K562 (cell line): ENCODE measurements around the gene PCP4L1. TPM values are rescaled to one million over a fixed set of nuclear protein-coding genes. Genes with fewer than 3 reads are reported as not detected.

ENCODE experiments used
- CBFA2T3 ChIP-seq: fragments of 450-650 bp; IDR thresholded peaks from 2 replicates; pipeline ENCODE4 v1.6.1; 2017
- CREB1 ChIP-seq, 2 experiments: sonication (generic) in 1 of 2; formaldehyde crosslinking in 1 of 2; IDR thresholded peaks; 2 replicates each; pipeline versions ENCODE4 v1.6.1 to v1.8.0; 2012 to 2022; ENCODE audit warnings: inconsistent platforms in 1 of 2, mild to moderate bottlenecking in 1 of 2, missing genetic modification reagents in 1 of 2, moderate library complexity in 1 of 2
- PTTG1 ChIP-seq: fragments of 450-650 bp; IDR thresholded peaks from 2 replicates; pipeline ENCODE4 v1.6.1; 2016; ENCODE audit warnings: low read depth, mild to moderate bottlenecking, missing genetic modification characterization, missing compliant biosample characterization
- PYGO2 ChIP-seq: fragments of 450-650 bp; IDR thresholded peaks from 2 replicates; pipeline ENCODE4 v1.6.1; 2016; ENCODE audit warnings: mild to moderate bottlenecking, missing genetic modification characterization, moderate library complexity, missing compliant biosample characterization
- RFX7 ChIP-seq: fragments of 250-450 bp; sonication (Bioruptor Pico); IDR thresholded peaks from 2 replicates; pipeline ENCODE4 v1.5.1; 2021; ENCODE audit warnings: mild to moderate bottlenecking
- RUNX1 ChIP-seq: sonication (generic); IDR thresholded peaks from 2 replicates; pipeline ENCODE4 v1.6.1; 2016; ENCODE audit warnings: antibody characterized with exemption, low read depth
- SP2 ChIP-seq: IDR thresholded peaks from 2 replicates; pipeline ENCODE4 v1.6.1; 2011; ENCODE audit warnings: mild to moderate bottlenecking, low read depth, low read length, moderate library complexity; ENCODE audit not compliant: poor library complexity, severe bottlenecking; ENCODE audit errors: extremely low read depth
- ZKSCAN8 ChIP-seq: fragments of 200-800 bp; sonication (Bioruptor generic); IDR thresholded peaks from 2 replicates; pipeline ENCODE4 v1.6.1; 2016; ENCODE audit warnings: missing genetic modification characterization, missing compliant biosample characterization
- polyA plus RNA-seq, 8 experiments: library from polyadenylated mRNA; depleted of rRNA in 4 of 8; stranded (reverse) in 5 of 8; unstranded in 3 of 8; fragments of >200 nt; fragmentation: Nextera tagmentation in 2 of 8; fragmentation: Illumina TruSeq in 1 of 8; extraction: Ambion mirVana in 2 of 8; extraction: Trizol in 1 of 8; gene quantifications; 2 replicates each; pipeline versions ENCODE4 v1.2.1 to v1.2.3, GENCODE V29; 2011 to 2014; ENCODE audit warnings: inconsistent platforms in 1 of 8, missing spikeins in 1 of 8
- total RNA-seq, 7 experiments: library from RNA; depleted of rRNA in 6 of 7; stranded (reverse); fragments of >200 nt in 6 of 7; fragmentation: Illumina TruSeq in 2 of 7; extraction: Trizol in 2 of 7; gene quantifications; 2 replicates each; pipeline versions ENCODE4 v1.2.1 to v1.2.3, GENCODE V29; 2011 to 2021; ENCODE audit warnings: low replicate concordance in 1 of 7
- TF ChIP-seq, protein P1 (sequence below): sonication (generic); formaldehyde crosslinking; IDR thresholded peaks from 2 replicates; pipeline ENCODE4 v1.8.0; 2022; ENCODE audit warnings: mild to moderate bottlenecking, missing genetic modification reagents
- TF ChIP-seq, protein P2 (sequence below): IDR thresholded peaks from 2 replicates; pipeline ENCODE4 v1.6.1; 2011; ENCODE audit warnings: borderline replicate concordance, low read depth, mild to moderate bottlenecking, moderate library complexity, low read length; ENCODE audit not compliant: insufficient read depth, poor library complexity, severe bottlenecking
- TF ChIP-seq, protein P3 (sequence below): sonication (generic); IDR thresholded peaks from 2 replicates; pipeline ENCODE4 v1.6.1; 2016
- TF ChIP-seq, protein P4 (sequence below): sonication (generic); formaldehyde crosslinking; IDR thresholded peaks from 2 replicates; pipeline ENCODE4 v1.8.1; 2023; ENCODE audit warnings: mild to moderate bottlenecking, missing genetic modification reagents
- TF ChIP-seq, protein P5 (sequence below): fragments of 250-450 bp; sonication (Bioruptor Pico); IDR thresholded peaks from 2 replicates; pipeline ENCODE4 v1.5.0; 2021; ENCODE audit warnings: mild to moderate bottlenecking, borderline replicate concordance
- TF ChIP-seq, protein P6 (sequence below): fragments of 250-450 bp; sonication (Bioruptor Pico); IDR thresholded peaks from 2 replicates; pipeline ENCODE4 v1.8.0; 2021; ENCODE audit warnings: moderate library complexity, mild to moderate bottlenecking, inconsistent platforms

PCP4L1 gene
- total and polyA plus RNA-seq, 9 of the 15 experiments (the other 6 are each of a cell fraction or from before 2014, with no cell fraction given): not detected

DNA sequence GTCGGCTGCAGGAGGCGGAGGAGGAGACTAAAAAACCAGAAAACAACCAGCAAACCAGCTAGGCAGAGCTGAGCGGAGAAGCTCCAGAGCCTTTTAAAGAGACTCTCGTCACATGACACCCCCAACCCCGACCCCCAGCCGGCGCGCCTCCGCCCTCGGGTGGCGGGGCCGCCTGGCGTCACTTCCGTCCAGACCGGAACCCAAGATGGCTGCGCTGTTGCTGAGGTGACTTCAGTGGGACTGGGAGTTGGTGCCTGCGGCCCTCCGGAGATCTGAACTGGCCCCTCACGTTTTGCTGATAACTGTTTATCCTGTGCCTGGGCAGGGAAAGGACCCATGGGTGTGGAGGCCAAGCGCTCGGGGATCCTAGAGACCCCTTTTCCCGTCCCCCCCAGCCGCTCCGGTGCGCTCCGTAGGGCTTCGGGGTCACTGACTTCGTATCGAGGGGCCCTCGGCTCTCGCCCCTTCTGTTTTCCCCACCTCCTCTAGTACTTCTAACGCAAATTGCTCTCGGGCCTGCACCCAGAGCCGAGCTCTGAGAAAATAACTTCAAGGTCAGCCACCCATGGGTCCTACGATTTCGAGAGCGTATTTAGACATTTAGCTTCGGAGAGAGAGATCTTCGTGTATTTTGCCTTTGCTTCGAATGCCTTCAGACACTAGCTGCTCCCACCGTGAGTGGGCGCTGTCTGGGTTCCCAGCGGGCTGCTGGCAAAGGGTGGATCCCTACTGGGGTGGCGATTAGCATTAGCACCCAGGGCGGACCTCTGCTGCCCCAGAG is 55.8 kb downstream of the PCP4L1 start, which contains the start of gene SDHC (continued):
- TF ChIP-seq RUNX1: no peak
- no peak for TF ChIP-seq ZKSCAN8 (CRISPR knock-in tag)
- TF ChIP-seq SP2: no peak
- TF ChIP-seq, protein P1, sequence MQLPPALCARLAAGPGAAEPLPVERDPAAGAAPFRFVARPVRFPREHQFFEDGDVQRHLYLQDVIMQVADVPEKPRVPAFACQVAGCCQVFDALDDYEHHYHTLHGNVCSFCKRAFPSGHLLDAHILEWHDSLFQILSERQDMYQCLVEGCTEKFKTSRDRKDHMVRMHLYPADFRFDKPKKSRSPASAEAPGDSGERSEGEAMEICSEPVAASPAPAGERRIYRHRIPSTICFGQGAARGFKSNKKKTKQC (CRISPR knock-in tag): peak; percentile 72; the same call in 1 of the 2 replicates
- TF ChIP-seq PYGO2 (tag): no peak
- no peak for TF ChIP-seq PTTG1 (tag)
- TF ChIP-seq, protein P2, sequence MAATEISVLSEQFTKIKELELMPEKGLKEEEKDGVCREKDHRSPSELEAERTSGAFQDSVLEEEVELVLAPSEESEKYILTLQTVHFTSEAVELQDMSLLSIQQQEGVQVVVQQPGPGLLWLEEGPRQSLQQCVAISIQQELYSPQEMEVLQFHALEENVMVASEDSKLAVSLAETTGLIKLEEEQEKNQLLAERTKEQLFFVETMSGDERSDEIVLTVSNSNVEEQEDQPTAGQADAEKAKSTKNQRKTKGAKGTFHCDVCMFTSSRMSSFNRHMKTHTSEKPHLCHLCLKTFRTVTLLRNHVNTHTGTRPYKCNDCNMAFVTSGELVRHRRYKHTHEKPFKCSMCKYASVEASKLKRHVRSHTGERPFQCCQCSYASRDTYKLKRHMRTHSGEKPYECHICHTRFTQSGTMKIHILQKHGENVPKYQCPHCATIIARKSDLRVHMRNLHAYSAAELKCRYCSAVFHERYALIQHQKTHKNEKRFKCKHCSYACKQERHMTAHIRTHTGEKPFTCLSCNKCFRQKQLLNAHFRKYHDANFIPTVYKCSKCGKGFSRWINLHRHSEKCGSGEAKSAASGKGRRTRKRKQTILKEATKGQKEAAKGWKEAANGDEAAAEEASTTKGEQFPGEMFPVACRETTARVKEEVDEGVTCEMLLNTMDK: peak; percentile 11
- no peak for TF ChIP-seq RFX7
- peak; percentile 88 for TF ChIP-seq CREB1 (IDR thresholded peaks at IDR 0.05)
- TF ChIP-seq CREB1 (CRISPR knock-in tag; IDR thresholded peaks at IDR 0.05): peak; percentile 90
- TF ChIP-seq, protein P3, sequence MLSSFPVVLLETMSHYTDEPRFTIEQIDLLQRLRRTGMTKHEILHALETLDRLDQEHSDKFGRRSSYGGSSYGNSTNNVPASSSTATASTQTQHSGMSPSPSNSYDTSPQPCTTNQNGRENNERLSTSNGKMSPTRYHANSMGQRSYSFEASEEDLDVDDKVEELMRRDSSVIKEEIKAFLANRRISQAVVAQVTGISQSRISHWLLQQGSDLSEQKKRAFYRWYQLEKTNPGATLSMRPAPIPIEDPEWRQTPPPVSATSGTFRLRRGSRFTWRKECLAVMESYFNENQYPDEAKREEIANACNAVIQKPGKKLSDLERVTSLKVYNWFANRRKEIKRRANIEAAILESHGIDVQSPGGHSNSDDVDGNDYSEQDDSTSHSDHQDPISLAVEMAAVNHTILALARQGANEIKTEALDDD: no peak; the same call in 1 of the 2 replicates
- TF ChIP-seq, protein P4, sequence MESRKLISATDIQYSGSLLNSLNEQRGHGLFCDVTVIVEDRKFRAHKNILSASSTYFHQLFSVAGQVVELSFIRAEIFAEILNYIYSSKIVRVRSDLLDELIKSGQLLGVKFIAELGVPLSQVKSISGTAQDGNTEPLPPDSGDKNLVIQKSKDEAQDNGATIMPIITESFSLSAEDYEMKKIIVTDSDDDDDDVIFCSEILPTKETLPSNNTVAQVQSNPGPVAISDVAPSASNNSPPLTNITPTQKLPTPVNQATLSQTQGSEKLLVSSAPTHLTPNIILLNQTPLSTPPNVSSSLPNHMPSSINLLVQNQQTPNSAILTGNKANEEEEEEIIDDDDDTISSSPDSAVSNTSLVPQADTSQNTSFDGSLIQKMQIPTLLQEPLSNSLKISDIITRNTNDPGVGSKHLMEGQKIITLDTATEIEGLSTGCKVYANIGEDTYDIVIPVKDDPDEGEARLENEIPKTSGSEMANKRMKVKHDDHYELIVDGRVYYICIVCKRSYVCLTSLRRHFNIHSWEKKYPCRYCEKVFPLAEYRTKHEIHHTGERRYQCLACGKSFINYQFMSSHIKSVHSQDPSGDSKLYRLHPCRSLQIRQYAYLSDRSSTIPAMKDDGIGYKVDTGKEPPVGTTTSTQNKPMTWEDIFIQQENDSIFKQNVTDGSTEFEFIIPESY (CRISPR knock-in tag): no peak
- TF ChIP-seq, protein P5, sequence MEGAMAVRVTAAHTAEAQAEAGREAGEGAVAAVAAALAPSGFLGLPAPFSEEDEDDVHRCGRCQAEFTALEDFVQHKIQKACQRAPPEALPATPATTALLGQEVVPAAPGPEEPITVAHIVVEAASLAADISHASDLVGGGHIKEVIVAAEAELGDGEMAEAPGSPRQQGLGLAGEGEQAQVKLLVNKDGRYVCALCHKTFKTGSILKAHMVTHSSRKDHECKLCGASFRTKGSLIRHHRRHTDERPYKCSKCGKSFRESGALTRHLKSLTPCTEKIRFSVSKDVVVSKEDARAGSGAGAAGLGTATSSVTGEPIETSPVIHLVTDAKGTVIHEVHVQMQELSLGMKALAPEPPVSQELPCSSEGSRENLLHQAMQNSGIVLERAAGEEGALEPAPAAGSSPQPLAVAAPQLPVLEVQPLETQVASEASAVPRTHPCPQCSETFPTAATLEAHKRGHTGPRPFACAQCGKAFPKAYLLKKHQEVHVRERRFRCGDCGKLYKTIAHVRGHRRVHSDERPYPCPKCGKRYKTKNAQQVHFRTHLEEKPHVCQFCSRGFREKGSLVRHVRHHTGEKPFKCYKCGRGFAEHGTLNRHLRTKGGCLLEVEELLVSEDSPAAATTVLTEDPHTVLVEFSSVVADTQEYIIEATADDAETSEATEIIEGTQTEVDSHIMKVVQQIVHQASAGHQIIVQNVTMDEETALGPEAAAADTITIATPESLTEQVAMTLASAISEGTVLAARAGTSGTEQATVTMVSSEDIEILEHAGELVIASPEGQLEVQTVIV (CRISPR knock-in tag): no peak
- TF ChIP-seq CBFA2T3: no peak
- TF ChIP-seq, protein P6, sequence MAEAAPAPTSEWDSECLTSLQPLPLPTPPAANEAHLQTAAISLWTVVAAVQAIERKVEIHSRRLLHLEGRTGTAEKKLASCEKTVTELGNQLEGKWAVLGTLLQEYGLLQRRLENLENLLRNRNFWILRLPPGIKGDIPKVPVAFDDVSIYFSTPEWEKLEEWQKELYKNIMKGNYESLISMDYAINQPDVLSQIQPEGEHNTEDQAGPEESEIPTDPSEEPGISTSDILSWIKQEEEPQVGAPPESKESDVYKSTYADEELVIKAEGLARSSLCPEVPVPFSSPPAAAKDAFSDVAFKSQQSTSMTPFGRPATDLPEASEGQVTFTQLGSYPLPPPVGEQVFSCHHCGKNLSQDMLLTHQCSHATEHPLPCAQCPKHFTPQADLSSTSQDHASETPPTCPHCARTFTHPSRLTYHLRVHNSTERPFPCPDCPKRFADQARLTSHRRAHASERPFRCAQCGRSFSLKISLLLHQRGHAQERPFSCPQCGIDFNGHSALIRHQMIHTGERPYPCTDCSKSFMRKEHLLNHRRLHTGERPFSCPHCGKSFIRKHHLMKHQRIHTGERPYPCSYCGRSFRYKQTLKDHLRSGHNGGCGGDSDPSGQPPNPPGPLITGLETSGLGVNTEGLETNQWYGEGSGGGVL (CRISPR knock-in tag): no peak
